Posterior cingulate gyrus (tissue), 11 donors: Measurements from ENCODE around the gene CSMD2.
A peak's percentile ranks its signal among the peaks of the same experiment; 100 is the strongest.
"Not testable (repeated sequence)": the region's sequence is repeated elsewhere in the genome, so short reads cannot be mapped to it uniquely, and the experiment has no call there.

Source experiments
- DNase-seq, 10 donors: peaks; one replicate each; pipeline versions ENCODE4 v3.0.0 to v3.0.0-alpha.2; 2020 to 2021; ENCODE audit warnings: mixed read lengths in 3 of 10
- intact Hi-C: fragments of 100-400 bp; cut with DNase I; formaldehyde crosslinking; loops from one replicate; pipeline ENCODE4 v1.15.1; 2023

CSMD2 gene

DNA sequence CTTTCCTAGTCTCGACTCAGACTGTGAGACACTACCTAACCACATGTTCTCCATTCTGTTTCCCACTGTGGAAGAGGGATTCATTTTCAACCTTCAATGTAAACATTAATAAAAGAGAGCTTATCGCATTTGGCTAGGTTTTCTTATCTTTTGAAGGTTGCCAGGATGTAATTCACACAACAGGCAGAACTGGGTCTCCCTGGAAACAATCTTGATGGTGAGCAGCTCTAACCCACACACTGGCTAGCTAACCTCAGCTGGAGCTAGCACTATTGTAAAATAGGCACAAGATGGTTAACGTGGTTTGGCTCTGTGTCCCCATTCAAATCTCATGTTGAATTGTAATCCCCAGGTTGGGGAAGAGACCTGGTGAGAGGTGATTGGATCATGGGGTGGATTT lies 617.5 kb downstream of the CSMD2 start:
- no peak for DNase-seq
- intact Hi-C loops = no loop called here

- intact Hi-C loops = no loop called here
- no peak for DNase-seq
Observed at GRCh38 chr1:33541966-33542365, 623.1 kb downstream of the CSMD2 start.

DNA sequence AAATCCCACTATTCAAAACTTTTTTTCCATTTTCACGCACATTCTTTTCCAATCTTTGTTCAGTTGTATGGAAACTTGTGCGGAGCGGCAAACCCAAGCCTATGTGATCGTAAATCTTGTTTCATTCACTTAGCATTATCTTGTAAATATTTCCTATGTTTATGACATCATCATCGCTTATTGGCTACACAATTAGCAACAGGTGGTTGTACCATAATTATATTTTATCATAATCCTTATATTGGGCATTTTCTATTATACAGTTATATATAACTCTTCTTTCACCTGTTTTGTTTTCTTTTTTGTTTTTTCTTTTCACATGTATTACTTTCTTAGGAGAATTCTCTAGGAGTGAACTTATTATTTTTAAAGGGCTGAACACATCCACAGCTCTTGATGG lies 627.1 kb downstream of the CSMD2 start:
- DNase-seq = no peak
- intact Hi-C loops = no loop called here

GRCh38 chr1:33535334-33535733 lies 629.7 kb downstream of the CSMD2 start:
- intact Hi-C loops = no loop called here
- no peak for DNase-seq

GRCh38 chr1:33532936-33533335 lies 632.1 kb downstream of the CSMD2 start:
- no peak for DNase-seq
- intact Hi-C loops = no loop called here

- intact Hi-C loops = no loop called here
- no peak for DNase-seq
Observed at GRCh38 chr1:33532250-33532649, 632.8 kb downstream of the CSMD2 start.

- no peak for DNase-seq
- intact Hi-C loops = no loop called here
Observed at GRCh38 chr1:33529957-33530356, 635.1 kb downstream of the CSMD2 start.

GRCh38 chr1:33527934-33528333 lies 637.1 kb downstream of the CSMD2 start:
- DNase-seq = peak in 1 of 10 donors; percentile 64
- intact Hi-C loops = no loop called here

- intact Hi-C loops = no loop called here
Observed at GRCh38 chr1:33524586-33524985, 640.4 kb downstream of the CSMD2 start.

GRCh38 chr1:33519240-33519884 lies 645.7 kb downstream of the CSMD2 start:
- intact Hi-C loops = no loop called here
- DNase-seq = no peak

More at GRCh38 chr1:33524586-33524985, 640.4 kb downstream of the CSMD2 start:
- no peak for DNase-seq

DNA sequence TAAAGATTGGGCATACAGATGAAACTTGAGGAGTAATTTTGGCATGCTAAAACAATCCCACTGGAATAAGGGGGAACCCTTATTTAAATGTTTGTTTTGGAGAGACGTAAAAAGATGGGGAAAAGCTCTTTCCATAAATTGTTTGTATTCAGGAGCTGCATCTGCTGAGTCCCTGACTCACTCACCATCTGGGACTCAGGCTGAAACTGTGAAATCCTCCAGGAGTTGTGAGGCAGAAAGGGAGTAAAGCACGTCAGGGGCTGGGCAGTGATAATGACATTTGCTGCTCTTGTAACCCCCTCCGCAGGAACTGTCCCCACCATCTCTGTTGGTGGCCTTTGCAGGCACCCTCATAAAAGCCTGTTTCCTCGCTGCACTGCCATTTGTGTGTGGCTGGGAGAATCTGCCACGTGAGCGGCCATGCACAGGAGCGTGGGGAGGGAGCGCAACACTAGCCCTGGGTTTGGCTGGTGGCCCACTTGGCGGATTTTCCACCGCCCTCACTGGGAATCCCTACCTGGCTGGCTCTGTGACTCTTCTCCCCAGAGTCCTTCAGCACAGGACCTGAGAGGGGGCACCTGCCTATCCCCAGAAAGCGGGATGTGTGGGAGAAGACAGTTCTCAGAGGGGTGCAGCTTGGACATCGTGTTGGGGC lies 647.3 kb downstream of the CSMD2 start:
- intact Hi-C loops = no loop called here
- DNase-seq = peak in 6 of 10 donors; percentile 24 to 91 (median 50)

- peak in 1 of 10 donors; percentile 81 for DNase-seq
- intact Hi-C loops = no loop called here
Observed at GRCh38 chr1:33516891-33517567, 648.0 kb downstream of the CSMD2 start.

GRCh38 chr1:33516428-33516827 lies 648.6 kb downstream of the CSMD2 start:
- intact Hi-C loops = no loop called here
- no peak for DNase-seq

DNA sequence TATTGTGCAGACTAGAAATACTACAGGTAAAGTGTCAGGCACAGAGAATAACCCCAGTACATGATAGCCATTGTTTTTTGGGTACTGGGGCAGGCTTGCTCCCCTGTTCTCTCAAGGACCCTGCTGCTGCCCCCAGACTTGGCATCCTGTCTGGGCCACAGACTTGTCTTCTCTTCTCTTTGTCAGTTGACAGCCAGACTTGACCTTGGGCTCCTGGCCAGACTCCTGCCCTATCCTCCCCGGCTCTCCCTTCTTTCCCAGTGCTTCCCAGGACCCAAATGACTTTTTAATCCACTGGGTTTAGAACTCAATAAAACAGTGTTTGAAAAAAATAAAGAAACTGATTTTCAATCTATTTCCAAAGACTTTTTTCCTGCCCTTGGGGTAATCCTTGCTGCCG lies 649.4 kb downstream of the CSMD2 start:
- DNase-seq = no peak
- intact Hi-C loops = no loop called here

DNA sequence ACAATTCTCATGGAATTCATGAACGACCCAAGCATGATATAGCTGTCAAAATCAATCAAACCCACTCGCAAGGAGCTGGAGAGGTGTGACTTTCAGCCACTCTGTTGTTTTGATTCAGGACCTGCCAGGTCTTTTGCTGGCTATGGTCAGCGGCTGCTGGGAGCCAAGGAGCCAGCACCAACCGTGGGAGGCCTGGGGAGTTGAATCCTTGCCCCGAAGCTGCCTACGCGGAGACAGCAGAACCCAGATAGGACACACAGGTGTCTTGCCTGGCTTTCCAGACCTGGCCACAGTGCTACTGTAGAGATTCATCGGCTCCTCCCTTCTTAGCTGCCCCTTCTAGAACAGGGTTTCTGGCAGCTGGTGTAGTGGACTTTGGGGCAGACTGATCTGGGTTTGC lies 649.9 kb downstream of the CSMD2 start:
- intact Hi-C loops = no loop called here
- peak in 1 of 10 donors; percentile 77 for DNase-seq

DNA sequence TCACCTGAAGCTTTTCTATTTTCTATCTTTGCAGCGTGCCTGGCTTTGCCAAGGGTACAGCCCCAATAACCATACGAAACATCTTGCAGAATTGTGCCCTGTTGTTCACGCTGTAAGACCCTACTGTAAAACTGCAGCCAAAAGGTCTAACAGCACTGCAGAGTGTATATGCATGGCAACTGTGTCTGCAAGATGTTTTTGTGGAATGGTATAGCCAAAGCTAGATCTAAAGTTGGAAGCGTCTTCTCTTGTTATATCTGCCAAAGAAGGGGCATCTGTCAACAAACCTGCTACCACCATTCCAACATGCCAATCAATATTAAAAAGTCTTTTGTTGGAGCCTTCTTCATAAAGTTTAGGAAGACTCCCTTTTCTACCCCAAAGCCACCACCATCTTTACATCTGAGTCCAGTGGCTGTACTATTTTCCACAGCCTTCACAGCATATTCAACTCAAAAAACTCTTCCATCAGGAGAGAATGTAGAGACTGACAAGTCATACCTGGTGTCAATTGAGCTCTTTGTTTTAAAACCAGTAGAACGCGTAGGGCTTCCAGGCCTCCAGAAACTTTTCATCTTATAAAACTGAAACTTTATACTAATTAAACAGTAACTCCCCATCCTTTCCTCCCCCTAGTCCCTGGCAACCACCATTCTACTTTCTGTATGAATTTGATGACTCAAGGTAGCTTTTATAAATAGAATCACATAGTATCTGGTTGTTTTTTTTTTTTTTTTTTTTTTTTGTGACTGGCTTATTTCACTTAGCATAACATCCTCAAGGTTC lies 652.6 kb downstream of the CSMD2 start:
- intact Hi-C loops = no loop called here

DNA sequence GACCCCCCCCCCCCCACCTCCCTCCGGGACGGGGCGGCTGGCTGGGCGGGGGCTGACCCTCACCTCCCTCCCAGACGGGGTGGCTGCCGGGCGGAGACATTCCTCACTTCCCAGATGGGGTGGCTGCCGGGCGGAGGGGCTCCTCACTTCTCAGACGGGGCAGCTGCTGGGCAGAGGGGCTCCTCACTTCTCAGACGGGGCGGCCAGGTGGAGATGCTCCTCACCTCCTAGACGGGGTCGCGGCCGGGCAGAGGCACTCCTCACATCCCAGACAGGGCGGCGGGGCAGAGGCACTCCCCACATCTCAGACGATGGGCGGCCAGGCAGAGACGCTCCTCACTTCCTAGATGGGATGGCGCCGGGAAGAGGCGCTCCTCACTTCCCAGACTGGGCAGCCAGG lies 655.8 kb downstream of the CSMD2 start:
- DNase-seq, intact Hi-C loops: not testable (repeated sequence)

More for the DNA sequence above, 652.6 kb downstream of the CSMD2 start:
- no peak for DNase-seq

- intact Hi-C loops = no loop called here
- DNase-seq = no peak
Observed at GRCh38 chr1:33508151-33508550, 656.9 kb downstream of the CSMD2 start.

GRCh38 chr1:33507661-33508060 lies 657.4 kb downstream of the CSMD2 start:
- no peak for DNase-seq
- intact Hi-C loops = no loop called here

GRCh38 chr1:33503506-33503905 lies 661.5 kb downstream of the CSMD2 start:
- intact Hi-C loops = no loop called here
- no peak for DNase-seq

DNA sequence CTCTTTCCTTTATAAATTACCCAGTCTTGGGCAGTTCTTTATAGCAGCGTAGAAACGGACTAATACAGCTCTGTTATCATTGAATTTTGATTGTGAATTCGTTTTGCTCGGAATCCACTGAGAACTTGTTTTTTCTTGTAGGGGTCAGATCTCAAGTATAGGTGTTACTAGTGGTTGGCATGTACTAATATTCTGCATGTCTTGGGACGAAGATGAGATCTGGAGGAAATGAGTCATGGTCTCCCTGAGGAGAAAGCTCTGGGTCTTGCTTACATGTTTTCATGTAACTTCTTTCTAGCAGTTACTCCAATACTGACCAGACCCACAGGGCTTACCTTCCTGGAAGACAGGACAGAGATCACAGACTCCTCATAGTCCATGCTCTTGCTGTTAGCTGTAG lies 662.3 kb downstream of the CSMD2 start:
- intact Hi-C loops = no loop called here

More for the DNA sequence above, 662.3 kb downstream of the CSMD2 start:
- DNase-seq = no peak
